H1 (cell line): Measurements from ENCODE around the gene GDPD5. TPM values are rescaled to one million over a fixed set of nuclear protein-coding genes. Genes with fewer than 3 reads are reported as not detected.

Source experiments
- polyA plus RNA-seq, 7 experiments: library from polyadenylated mRNA; depleted of rRNA in 3 of 7; stranded (reverse) in 5 of 7; unstranded in 2 of 7; fragments of >200 nt in 5 of 7; fragments of 200-250 nt in 2 of 7; gene quantifications; 1 replicate in 5 of 7; 2 replicates in 1 of 7; 4 replicates in 1 of 7; pipeline versions ENCODE4 v1.2.1 to v1.2.3, GENCODE V29; 2011 to 2013; ENCODE audit warnings: missing spikeins in 2 of 7, mixed read lengths in 2 of 7
- total RNA-seq: library from RNA; stranded (reverse); fragmentation: NEBNext Ultra II Directional; extraction: Animal tissue kit (Norgen Biotek cat#: 25700); gene quantifications from 2 replicates; pipeline ENCODE4 v1.2.1, GENCODE V29; 2021
- TF ChIP-seq, protein P1 (sequence below), 3 experiments: IDR thresholded peaks; 1 replicate in 2 of 3; 2 replicates in 1 of 3; pipeline versions ENCODE4 v1.5.1 to v1.6.1; 2011; ENCODE audit warnings: low read length in 3 of 3, mild to moderate bottlenecking in 3 of 3, inconsistent platforms in 2 of 3, low read depth in 1 of 3, moderate library complexity in 1 of 3; ENCODE audit not compliant: insufficient read depth in 1 of 3; ENCODE audit errors: control extremely low read depth in 1 of 3

Gene GDPD5
- total and polyA plus RNA-seq, 2 of the 8 experiments (the other 6 are each of a cell fraction or from before 2014, with no cell fraction given): 7.8 to 8.6 TPM

DNA sequence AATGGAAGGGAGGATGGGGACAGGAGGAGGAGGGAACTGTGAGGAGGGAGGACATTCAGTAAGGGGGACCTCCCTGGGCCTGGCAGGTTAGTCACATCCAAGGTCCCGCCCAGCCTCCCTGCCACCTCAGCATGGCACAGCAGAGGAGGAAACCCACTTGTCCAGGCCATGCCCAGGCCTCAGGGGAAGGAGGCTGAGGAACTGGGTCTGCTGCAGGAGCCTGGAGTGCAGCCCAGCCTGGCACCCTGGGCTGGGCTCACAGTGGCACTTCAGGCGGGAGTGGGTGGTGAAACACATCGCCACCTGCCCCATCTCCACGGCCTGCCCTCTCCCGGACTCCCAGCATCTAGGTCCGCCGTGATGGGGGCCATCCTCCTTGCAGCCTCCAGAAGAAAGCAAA lies 75.5 kb downstream of the GDPD5 start (continued):
- TF ChIP-seq, protein P1, sequence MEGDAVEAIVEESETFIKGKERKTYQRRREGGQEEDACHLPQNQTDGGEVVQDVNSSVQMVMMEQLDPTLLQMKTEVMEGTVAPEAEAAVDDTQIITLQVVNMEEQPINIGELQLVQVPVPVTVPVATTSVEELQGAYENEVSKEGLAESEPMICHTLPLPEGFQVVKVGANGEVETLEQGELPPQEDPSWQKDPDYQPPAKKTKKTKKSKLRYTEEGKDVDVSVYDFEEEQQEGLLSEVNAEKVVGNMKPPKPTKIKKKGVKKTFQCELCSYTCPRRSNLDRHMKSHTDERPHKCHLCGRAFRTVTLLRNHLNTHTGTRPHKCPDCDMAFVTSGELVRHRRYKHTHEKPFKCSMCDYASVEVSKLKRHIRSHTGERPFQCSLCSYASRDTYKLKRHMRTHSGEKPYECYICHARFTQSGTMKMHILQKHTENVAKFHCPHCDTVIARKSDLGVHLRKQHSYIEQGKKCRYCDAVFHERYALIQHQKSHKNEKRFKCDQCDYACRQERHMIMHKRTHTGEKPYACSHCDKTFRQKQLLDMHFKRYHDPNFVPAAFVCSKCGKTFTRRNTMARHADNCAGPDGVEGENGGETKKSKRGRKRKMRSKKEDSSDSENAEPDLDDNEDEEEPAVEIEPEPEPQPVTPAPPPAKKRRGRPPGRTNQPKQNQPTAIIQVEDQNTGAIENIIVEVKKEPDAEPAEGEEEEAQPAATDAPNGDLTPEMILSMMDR (IDR thresholded peaks at IDR 0.05; ENCODE audit: control extremely low read depth in 1 of 3, insufficient read depth in 1 of 3, low read depth in 1 of 3, low read length in 3 of 3): no peak
